ENCODE measurements around the gene MSH2.
"Not testable (repeated sequence)": the region's sequence is repeated elsewhere in the genome, so short reads cannot be mapped to it uniquely, and the experiment has no call there.

The MSH2 gene

GRCh38 chr2:47402805-47403608, at the start of gene MSH2:
Gene MSH2 (plus strand): TSS chr2:47403156. CDS start chr2:47403192, 36 bp downstream.
- peak; percentile 94 for DNase-seq

GRCh38 chr2:47354013-47354847, 48.7 kb upstream of the MSH2 start:
- no peak for DNase-seq

GRCh38 chr2:47354848-47355204, 48.1 kb upstream of the MSH2 start:
- DNase-seq, result no peak

- no peak for DNase-seq
These were observed 45.5 kb upstream of the MSH2 start for GRCh38 chr2:47357483-47357882.

GRCh38 chr2:47359375-47359868, 43.5 kb upstream of the MSH2 start:
- no peak for DNase-seq

GRCh38 chr2:47360283-47360682, 42.7 kb upstream of the MSH2 start:
- DNase-seq, result no peak

- no peak for DNase-seq
These were observed 42.0 kb upstream of the MSH2 start for GRCh38 chr2:47360927-47361326.

GRCh38 chr2:47361505-47362229, 41.3 kb upstream of the MSH2 start:
- DNase-seq, result not testable (repeated sequence)

- no peak for DNase-seq
These were observed 29.2 kb upstream of the MSH2 start for GRCh38 chr2:47373747-47374146.

GRCh38 chr2:47375307-47375706, 27.6 kb upstream of the MSH2 start:
- no peak for DNase-seq

- DNase-seq, result no peak
These were observed 23.6 kb upstream of the MSH2 start for GRCh38 chr2:47379384-47379783.

- DNase-seq, result no peak
These were observed 21.5 kb upstream of the MSH2 start for GRCh38 chr2:47381408-47381807.

GRCh38 chr2:47386551-47386950, 16.4 kb upstream of the MSH2 start:
- DNase-seq, result no peak

- no peak for DNase-seq
These were observed 14.1 kb upstream of the MSH2 start for GRCh38 chr2:47388888-47389287.

- peak; percentile 17 for DNase-seq
These were observed 13.3 kb upstream of the MSH2 start for GRCh38 chr2:47389692-47390091.

- DNase-seq, result peak; percentile 56
These were observed 984 bp upstream of the MSH2 start for GRCh38 chr2:47401789-47402554.

GRCh38 chr2:47402555-47402804, 476 bp upstream of the MSH2 start:
- no peak for DNase-seq

GRCh38 chr2:47403609-47404193, 745 bp downstream of the MSH2 start:
- no peak for DNase-seq

- no peak for DNase-seq
These were observed 1.4 kb downstream of the MSH2 start for GRCh38 chr2:47404356-47404755.

GRCh38 chr2:47405757-47406156, 2.8 kb downstream of the MSH2 start:
- DNase-seq, result peak; percentile 5

GRCh38 chr2:47406649-47407330, 3.8 kb downstream of the MSH2 start:
- DNase-seq, result peak; percentile 47

GRCh38 chr2:47407976-47408375, 5.0 kb downstream of the MSH2 start:
- DNase-seq, result not testable (repeated sequence)

All from activated CD8-positive, alpha-beta memory T cell treated with anti-CD3 and anti-CD28 coated beads for 24 hours (primary cell).